Astrocyte (in vitro differentiated cells and primary cell): Measurements from ENCODE around the gene IFRD2. TPM values are rescaled to one million over a fixed set of nuclear protein-coding genes. Genes with fewer than 3 reads are reported as not detected.
"Not testable (repeated sequence)": the region's sequence is repeated elsewhere in the genome, so short reads cannot be mapped to it uniquely, and the experiment has no call there.

Experiments
- DNase-seq: peaks from one replicate; pipeline ENCODE4 v3.0.0-alpha.2; 2010; ENCODE audit warnings: low read depth
- FAIRE-seq: peaks from 2 replicates; lab custom pipeline; 2011; peaks lifted over from hg19 to GRCh38; lab: Jason Lieb, UNC
- H2AFZ ChIP-seq: 2 replicates; pipeline ENCODE4 v1.6.0; 2012; ENCODE audit warnings: low read depth, low read length, inconsistent platforms
- H3K27ac ChIP-seq: 2 replicates; pipeline ENCODE4 v1.5.1; 2011; ENCODE audit warnings: low read depth, low read length, inconsistent platforms
- H3K27me3 ChIP-seq: 2 replicates; pipeline ENCODE4 v1.6.0; 2011; ENCODE audit warnings: low read length, inconsistent platforms; ENCODE audit not compliant: insufficient read depth
- H3K36me3 ChIP-seq: 2 replicates; pipeline ENCODE4 v1.5.1; 2011; ENCODE audit warnings: low read length, inconsistent platforms; ENCODE audit not compliant: insufficient read depth
- H3K4me1 ChIP-seq: 2 replicates; pipeline ENCODE4 v1.5.1; 2011; ENCODE audit warnings: low read length, inconsistent platforms; ENCODE audit not compliant: insufficient read depth
- H3K4me2 ChIP-seq: 2 replicates; pipeline ENCODE4 v1.6.0; 2012; ENCODE audit warnings: low read length, inconsistent platforms
- H3K4me3 ChIP-seq: 2 replicates; pipeline ENCODE4 v1.5.1; 2011; ENCODE audit warnings: low read depth, mild to moderate bottlenecking, low read length, inconsistent platforms; ENCODE audit not compliant: insufficient read depth
- H3K79me2 ChIP-seq: 2 replicates; pipeline ENCODE4 v1.6.0; 2012; ENCODE audit warnings: mild to moderate bottlenecking, low read length, inconsistent platforms; ENCODE audit not compliant: insufficient read depth
- H3K9ac ChIP-seq: 2 replicates; pipeline ENCODE4 v1.6.0; 2012; ENCODE audit warnings: mild to moderate bottlenecking, low read length, inconsistent platforms
- H3K9me3 ChIP-seq: 2 replicates; pipeline ENCODE4 v1.5.1; 2012; ENCODE audit warnings: low read depth, mild to moderate bottlenecking, low read length, inconsistent platforms; ENCODE audit not compliant: insufficient read depth
- H4K20me1 ChIP-seq: 2 replicates; pipeline ENCODE4 v1.6.0; 2012; ENCODE audit warnings: low read length, inconsistent platforms; ENCODE audit not compliant: insufficient read depth
- H3K27ac Mint-ChIP-seq: one replicate; pipeline ENCODE4 v1.8.0; 2021; ENCODE audit warnings: mild to moderate bottlenecking, mixed read lengths; ENCODE audit not compliant: unreplicated experiment
- H3K27me3 Mint-ChIP-seq: one replicate; pipeline ENCODE4 v1.8.0; 2021; ENCODE audit warnings: low read depth, mixed read lengths; ENCODE audit not compliant: unreplicated experiment
- H3K36me3 Mint-ChIP-seq: one replicate; pipeline ENCODE4 v1.8.0; 2021; ENCODE audit warnings: low read depth, mixed read lengths; ENCODE audit not compliant: unreplicated experiment
- H3K4me1 Mint-ChIP-seq: one replicate; pipeline ENCODE4 v1.8.0; 2021; ENCODE audit warnings: low read depth, mixed read lengths; ENCODE audit not compliant: unreplicated experiment
- H3K4me3 Mint-ChIP-seq: one replicate; pipeline ENCODE4 v1.8.0; 2021; ENCODE audit warnings: mild to moderate bottlenecking, moderate library complexity, mixed read lengths; ENCODE audit not compliant: unreplicated experiment
- H3K9me3 Mint-ChIP-seq: one replicate; pipeline ENCODE4 v1.8.0; 2021; ENCODE audit warnings: mild to moderate bottlenecking, mixed read lengths; ENCODE audit not compliant: unreplicated experiment
- CTCF ChIP-seq: IDR thresholded peaks from 2 replicates; pipeline ENCODE4 v1.5.1; 2011; ENCODE audit warnings: low read depth, mild to moderate bottlenecking, inconsistent platforms, low read length, moderate library complexity; ENCODE audit not compliant: insufficient read depth
- EZH2 ChIP-seq: IDR thresholded peaks from 2 replicates; pipeline ENCODE4 v1.6.1; 2012; ENCODE audit warnings: mild to moderate bottlenecking, low read length, inconsistent platforms; ENCODE audit not compliant: insufficient read depth
- total RNA-seq: library from RNA; stranded (reverse); gene quantifications from 2 replicates; pipeline ENCODE4 v1.2.1, GENCODE V29; 2021

The IFRD2 gene
- total RNA-seq, 1 donor from 2014 or later: 66.8 TPM

- no peaks in the 10 kb centered on the region for H3K27me3 Mint-ChIP-seq
- peak; percentile 65 for DNase-seq
- H3K4me2 ChIP-seq: peak overlapping the region; percentile 55
- FAIRE-seq: no peak
- H2AFZ ChIP-seq: no peak overlapping the region
- H3K27ac ChIP-seq: no peak overlapping the region
- TF ChIP-seq CTCF: no peak
- TF ChIP-seq EZH2: no peak
- H3K4me3 Mint-ChIP-seq: no peak overlapping the region
- H3K4me3 ChIP-seq: no peak overlapping the region
- H3K4me1 Mint-ChIP-seq: peaks cover 16% of the 10 kb centered on the region
- peaks cover 22% of the 10 kb centered on the region for H3K36me3 Mint-ChIP-seq
- H3K27ac Mint-ChIP-seq: no peak overlapping the region
- peaks cover 8% of the 10 kb centered on the region for H3K36me3 ChIP-seq
- H3K27me3 ChIP-seq: no peaks in the 10 kb centered on the region
- H4K20me1 ChIP-seq: peaks cover 58% of the 10 kb centered on the region
- peak overlapping the region; percentile 29 for H3K9ac ChIP-seq
- H3K4me1 ChIP-seq: peaks cover 24% of the 10 kb centered on the region
- H3K9me3 ChIP-seq: no peaks in the 10 kb centered on the region
- H3K9me3 Mint-ChIP-seq: no peaks in the 10 kb centered on the region
- peaks cover 40% of the 10 kb centered on the region for H3K79me2 ChIP-seq
These were observed 24.5 kb upstream of the IFRD2 start for GRCh38 chr3:50316657-50317242.

- H3K9me3 ChIP-seq: no peaks in the 10 kb centered on the region
- H3K27ac Mint-ChIP-seq: no peak overlapping the region
- TF ChIP-seq EZH2 (no peak), CTCF (no peak)
- H3K4me3 Mint-ChIP-seq: no peak overlapping the region
- no peak overlapping the region for H3K4me3 ChIP-seq
- peaks cover 11% of the 10 kb centered on the region for H3K4me1 Mint-ChIP-seq
- H3K9me3 Mint-ChIP-seq: peaks cover under 1% of the 10 kb centered on the region
- H3K4me1 ChIP-seq: peaks cover 14% of the 10 kb centered on the region
- H3K9ac ChIP-seq: no peak overlapping the region
- FAIRE-seq (no peak), DNase-seq (no peak)
- no peak overlapping the region for H3K4me2 ChIP-seq
- peaks cover 19% of the 10 kb centered on the region for H3K36me3 Mint-ChIP-seq
- H3K27me3 ChIP-seq: no peaks in the 10 kb centered on the region
- no peak overlapping the region for H3K27ac ChIP-seq
- H3K36me3 ChIP-seq: peaks cover 8% of the 10 kb centered on the region
- no peaks in the 10 kb centered on the region for H3K27me3 Mint-ChIP-seq
- H4K20me1 ChIP-seq: peaks cover 48% of the 10 kb centered on the region
- no peak overlapping the region for H2AFZ ChIP-seq
- peaks cover 27% of the 10 kb centered on the region for H3K79me2 ChIP-seq
These were observed 22.6 kb upstream of the IFRD2 start for GRCh38 chr3:50314816-50315215.

- H3K9ac ChIP-seq: no peak overlapping the region
- no peaks in the 10 kb centered on the region for H3K9me3 ChIP-seq
- H3K36me3 ChIP-seq: peaks cover 8% of the 10 kb centered on the region
- TF ChIP-seq CTCF: no peak
- H3K27ac ChIP-seq: no peak overlapping the region
- H3K36me3 Mint-ChIP-seq: peaks cover 21% of the 10 kb centered on the region
- H3K27me3 ChIP-seq: no peaks in the 10 kb centered on the region
- peaks cover 22% of the 10 kb centered on the region for H3K79me2 ChIP-seq
- H3K27me3 Mint-ChIP-seq: no peaks in the 10 kb centered on the region
- H3K4me3 Mint-ChIP-seq: no peak overlapping the region
- no peak overlapping the region for H3K4me3 ChIP-seq
- H3K4me1 ChIP-seq: peaks cover 14% of the 10 kb centered on the region
- no peak overlapping the region for H3K4me2 ChIP-seq
- H4K20me1 ChIP-seq: peaks cover 43% of the 10 kb centered on the region
- H3K4me1 Mint-ChIP-seq: peaks cover 8% of the 10 kb centered on the region
- DNase-seq (no peak), FAIRE-seq (no peak)
- no peak overlapping the region for H2AFZ ChIP-seq
- H3K9me3 Mint-ChIP-seq: peaks cover 1% of the 10 kb centered on the region
- no peak overlapping the region for H3K27ac Mint-ChIP-seq
These were observed 22.1 kb upstream of the IFRD2 start for GRCh38 chr3:50314342-50314741.

GRCh38 chr3:50312041-50312440 lies 19.8 kb upstream of the IFRD2 start:
- not testable (repeated sequence) for H3K9me3 Mint-ChIP-seq, H3K4me1 Mint-ChIP-seq, H3K4me2 ChIP-seq, H3K27ac Mint-ChIP-seq, H2AFZ ChIP-seq, H3K4me1 ChIP-seq, DNase-seq, H3K27me3 ChIP-seq, H3K27me3 Mint-ChIP-seq, FAIRE-seq, H3K9me3 ChIP-seq, H3K27ac ChIP-seq, H3K9ac ChIP-seq, H3K4me3 Mint-ChIP-seq, H3K4me3 ChIP-seq, H3K79me2 ChIP-seq, H3K36me3 ChIP-seq
- H3K36me3 Mint-ChIP-seq: peaks cover 14% of the 10 kb centered on the region
- peaks cover 22% of the 10 kb centered on the region for H4K20me1 ChIP-seq
